Osteoblast (primary cell): Measurements from ENCODE around the gene EGLN1. TPM values are rescaled to one million over a fixed set of nuclear protein-coding genes. Genes with fewer than 3 reads are reported as not detected.

Experiments used
- DNase-seq: peaks from one replicate; pipeline ENCODE4 v3.0.0; 2011; ENCODE audit warnings: low spot score, mixed read lengths; ENCODE audit not compliant: insufficient read length; ENCODE audit errors: missing footprints
- H2AFZ ChIP-seq: 2 replicates; pipeline ENCODE4 v1.6.0; 2011; ENCODE audit warnings: mild to moderate bottlenecking, low read length
- H3K27ac ChIP-seq: 2 replicates; pipeline ENCODE4 v1.5.1; 2011; ENCODE audit warnings: mild to moderate bottlenecking, low read depth, low read length, moderate library complexity
- H3K27me3 ChIP-seq: 2 replicates; pipeline ENCODE4 v1.6.0; 2012; ENCODE audit warnings: mild to moderate bottlenecking, control low read depth, inconsistent platforms, low read length, moderate library complexity; ENCODE audit not compliant: insufficient read depth
- H3K36me3 ChIP-seq: 2 replicates; pipeline ENCODE4 v1.5.1; 2011; ENCODE audit warnings: mild to moderate bottlenecking, low read length, control low read depth, moderate library complexity; ENCODE audit not compliant: insufficient read depth
- H3K4me1 ChIP-seq: 2 replicates; pipeline ENCODE4 v1.5.1; 2011; ENCODE audit warnings: mild to moderate bottlenecking, low read length, control low read depth, moderate library complexity; ENCODE audit not compliant: insufficient read depth
- H3K4me2 ChIP-seq: 2 replicates; pipeline ENCODE4 v1.6.0; 2011; ENCODE audit warnings: mild to moderate bottlenecking, low read length; ENCODE audit not compliant: insufficient read depth
- H3K4me3 ChIP-seq: fragments of 200-600 bp; sonication (generic); 3 replicates; pipeline ENCODE4 v1.5.1; 2012; ENCODE audit warnings: mild to moderate bottlenecking, low read length, inconsistent platforms; ENCODE audit not compliant: insufficient read depth
- H3K79me2 ChIP-seq: 2 replicates; pipeline ENCODE4 v1.6.0; 2012; ENCODE audit warnings: mild to moderate bottlenecking, low read length, control low read depth, inconsistent platforms; ENCODE audit not compliant: insufficient read depth
- H3K9me3 ChIP-seq: 2 replicates; pipeline ENCODE4 v1.5.1; 2011; ENCODE audit warnings: low read depth, low read length, control low read depth
- H4K20me1 ChIP-seq: 2 replicates; pipeline ENCODE4 v1.6.0; 2012; ENCODE audit warnings: mild to moderate bottlenecking, low read length, control low read depth; ENCODE audit not compliant: insufficient read depth
- CTCF ChIP-seq: IDR thresholded peaks from 2 replicates; pipeline ENCODE4 v1.5.1; 2011; ENCODE audit warnings: mild to moderate bottlenecking, low read depth, low read length, moderate library complexity; ENCODE audit errors: extremely low read depth
- total RNA-seq: library from RNA; depleted of rRNA; stranded (reverse); fragments of >200 nt; gene quantifications from 2 replicates; pipeline ENCODE4 v1.2.3, GENCODE V29; 2012

EGLN1 gene
- total RNA-seq, 1 donor = 52.5 TPM

GRCh38 chr1:231421546-231421970 is 529 bp downstream of the EGLN1 start:
- Histone ChIP-seq H3K4me2 (peak overlapping the region; percentile 95), H3K4me1 (peaks cover 25% of the 10 kb centered on the region), H3K27me3 (no peaks in the 10 kb centered on the region), H3K9me3 (no peaks in the 10 kb centered on the region), H3K79me2 (peaks cover 47% of the 10 kb centered on the region), H2AFZ (no peak overlapping the region), H3K4me3 (peak overlapping the region; percentile 77), H4K20me1 (peaks cover 29% of the 10 kb centered on the region), H3K27ac (peak overlapping the region; percentile 61), H3K36me3 (no peaks in the 10 kb centered on the region)
- TF ChIP-seq CTCF = no peak
- peak; percentile 82 for DNase-seq

GRCh38 chr1:231420959-231421545 is 1.0 kb downstream of the EGLN1 start:
- DNase-seq = peak; percentile 37
- H3K4me3 ChIP-seq = peak overlapping the region; percentile 77
- H3K36me3 ChIP-seq = no peaks in the 10 kb centered on the region
- H3K9me3 ChIP-seq = no peaks in the 10 kb centered on the region
- peaks cover 29% of the 10 kb centered on the region for H4K20me1 ChIP-seq
- peaks cover 25% of the 10 kb centered on the region for H3K4me1 ChIP-seq
- H3K4me2 ChIP-seq = peak overlapping the region; percentile 95
- H3K27me3 ChIP-seq = no peaks in the 10 kb centered on the region
- peak overlapping the region; percentile 47 for H2AFZ ChIP-seq
- no peak for TF ChIP-seq CTCF
- H3K79me2 ChIP-seq = peaks cover 52% of the 10 kb centered on the region
- peak overlapping the region; percentile 50 for H3K27ac ChIP-seq

GRCh38 chr1:231420299-231420958 is 1.7 kb downstream of the EGLN1 start:
- Histone ChIP-seq H3K36me3 (no peaks in the 10 kb centered on the region), H3K79me2 (peaks cover 58% of the 10 kb centered on the region), H3K4me2 (peak overlapping the region; percentile 95), H4K20me1 (peaks cover 29% of the 10 kb centered on the region), H3K27me3 (no peaks in the 10 kb centered on the region), H3K27ac (peak overlapping the region; percentile 50), H3K4me1 (peaks cover 25% of the 10 kb centered on the region), H3K4me3 (peak overlapping the region; percentile 77), H2AFZ (peak overlapping the region; percentile 47), H3K9me3 (no peaks in the 10 kb centered on the region)
- DNase-seq = peak; percentile 78
- no peak for TF ChIP-seq CTCF

DNA sequence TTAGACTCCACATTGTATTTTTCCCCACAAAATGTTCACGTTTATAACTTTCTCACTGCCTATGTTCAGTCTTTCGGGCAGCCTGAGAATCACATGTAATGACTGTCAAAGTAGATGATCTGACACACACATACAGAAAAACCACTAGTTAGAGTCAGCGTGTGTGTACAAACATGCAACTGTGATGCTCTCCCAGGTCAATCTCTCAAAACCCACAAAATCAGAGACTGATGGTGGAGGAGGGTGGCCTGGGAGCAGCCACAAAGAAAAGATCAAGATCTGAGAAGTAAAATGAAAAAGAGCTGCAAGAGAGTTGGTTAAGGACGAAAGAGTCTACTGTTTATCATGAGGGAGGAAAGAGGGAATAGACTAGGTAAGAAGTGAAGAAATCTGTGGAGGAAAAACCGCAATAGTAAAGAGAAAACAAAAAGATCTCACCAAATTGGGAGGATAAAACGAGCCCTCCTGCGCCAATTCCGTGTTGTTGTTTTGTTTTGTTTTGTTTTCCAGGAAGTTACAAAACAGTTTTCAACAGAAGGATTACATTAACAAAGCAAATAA is 2.3 kb downstream of the EGLN1 start:
- Histone ChIP-seq H2AFZ (peak overlapping the region; percentile 47), H3K4me1 (peaks cover 25% of the 10 kb centered on the region), H3K36me3 (no peaks in the 10 kb centered on the region), H3K9me3 (no peaks in the 10 kb centered on the region), H3K27ac (peak overlapping the region; percentile 50), H3K79me2 (peaks cover 62% of the 10 kb centered on the region), H4K20me1 (peaks cover 29% of the 10 kb centered on the region), H3K4me2 (peak overlapping the region; percentile 95), H3K4me3 (peak overlapping the region; percentile 77), H3K27me3 (no peaks in the 10 kb centered on the region)
- TF ChIP-seq CTCF = no peak
- no peak for DNase-seq
